Fibroblast of lung (primary cell): ENCODE data around the gene IGSF21.

Experiments
- CTCF ChIP-seq, 2 donors: IDR thresholded peaks in 1 of 2; conservative IDR thresholded peaks in 1 of 2; 1 replicate in 1 of 2; 2 replicates in 1 of 2; pipeline ENCODE4 v1.5.1; 2011 to 2012; ENCODE audit warnings: low read length in 2 of 2, control low read depth in 1 of 2, inconsistent platforms in 1 of 2, low read depth in 1 of 2, mild to moderate bottlenecking in 1 of 2
- EZH2 ChIP-seq: IDR thresholded peaks from 2 replicates; pipeline ENCODE4 v1.5.1; 2012; ENCODE audit warnings: low read length, control low read depth, mild to moderate bottlenecking; ENCODE audit errors: missing control alignments

- no peak for TF ChIP-seq CTCF (conservative IDR thresholded peaks at IDR 0.05 in 1 of 2, IDR thresholded peaks at IDR 0.05 in 1 of 2; ENCODE audit: low read depth in 1 of 2, low read length in 2 of 2)
- no peak for TF ChIP-seq EZH2
Measured at GRCh38 chr1:18200918-18201317, 93.3 kb downstream of the IGSF21 start.
